ENCODE data around the gene GRAMD1A. TPM values are rescaled to one million over a fixed set of nuclear protein-coding genes. Genes with fewer than 3 reads are reported as not detected.

Gene GRAMD1A
- total RNA-seq, 1 experiment from 2014 or later: 45.2 TPM

DNA sequence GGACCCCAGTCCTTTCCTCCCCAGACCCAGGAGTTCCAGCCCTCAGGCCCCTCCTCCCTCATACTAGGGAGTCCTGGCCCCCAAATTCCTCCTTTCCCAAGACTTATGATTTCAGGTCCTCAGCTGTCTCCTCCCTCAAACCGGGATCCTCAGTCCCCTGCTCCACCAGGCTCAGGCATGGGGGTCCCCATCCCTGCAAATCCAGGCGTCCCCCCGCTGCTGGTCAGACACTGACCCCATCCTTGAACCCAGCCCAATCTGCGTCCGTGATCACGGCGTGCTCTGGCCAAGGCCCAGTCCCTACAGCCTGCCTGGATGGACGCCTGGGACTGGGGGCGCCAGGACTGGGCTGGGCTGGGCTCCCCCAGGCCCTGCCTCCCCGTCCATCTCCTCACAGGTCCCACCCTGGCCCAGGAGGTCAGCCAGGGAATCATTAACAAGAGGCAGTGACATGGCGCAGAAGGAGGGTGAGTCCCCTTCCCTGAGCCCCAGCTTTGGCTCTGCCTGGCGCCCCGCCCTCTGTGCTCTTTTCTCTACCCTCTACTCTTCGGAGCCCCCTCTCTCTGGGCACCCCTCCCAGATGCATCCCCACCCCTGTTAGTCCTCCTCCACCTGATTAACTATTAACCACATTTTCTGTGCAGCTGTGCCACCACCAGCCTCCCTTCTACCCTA, 42.1 kb downstream of the GRAMD1A start:
- Histone ChIP-seq H3K9ac (ENCODE audit: low read length) (no peak overlapping the region), H4K20me1 (ENCODE audit: insufficient read depth, low read depth, low read length) (no peaks in the 10 kb centered on the region), H3K4me2 (ENCODE audit: low read depth, low read length, poor library complexity, severe bottlenecking) (no peak overlapping the region), H3K36me3 (ENCODE audit: insufficient read depth, low read length) (no peaks in the 10 kb centered on the region), H3K4me3 (ENCODE audit: low read length) (no peak overlapping the region), H2AFZ (ENCODE audit: low read length) (no peak overlapping the region), H3K27me3 (ENCODE audit: low read length) (no peaks in the 10 kb centered on the region), H3K79me2 (ENCODE audit: low read length) (no peaks in the 10 kb centered on the region), H3K9me3 (ENCODE audit: low read length) (no peaks in the 10 kb centered on the region), H3K27ac (ENCODE audit: low read length) (no peak overlapping the region), H3K9me2 (replicated peaks; ENCODE audit: insufficient read depth, low read length) (no peaks in the 10 kb centered on the region), H3K4me1 (ENCODE audit: low read length) (peaks cover 6% of the 10 kb centered on the region)
- DNase-seq: no peak

DNA sequence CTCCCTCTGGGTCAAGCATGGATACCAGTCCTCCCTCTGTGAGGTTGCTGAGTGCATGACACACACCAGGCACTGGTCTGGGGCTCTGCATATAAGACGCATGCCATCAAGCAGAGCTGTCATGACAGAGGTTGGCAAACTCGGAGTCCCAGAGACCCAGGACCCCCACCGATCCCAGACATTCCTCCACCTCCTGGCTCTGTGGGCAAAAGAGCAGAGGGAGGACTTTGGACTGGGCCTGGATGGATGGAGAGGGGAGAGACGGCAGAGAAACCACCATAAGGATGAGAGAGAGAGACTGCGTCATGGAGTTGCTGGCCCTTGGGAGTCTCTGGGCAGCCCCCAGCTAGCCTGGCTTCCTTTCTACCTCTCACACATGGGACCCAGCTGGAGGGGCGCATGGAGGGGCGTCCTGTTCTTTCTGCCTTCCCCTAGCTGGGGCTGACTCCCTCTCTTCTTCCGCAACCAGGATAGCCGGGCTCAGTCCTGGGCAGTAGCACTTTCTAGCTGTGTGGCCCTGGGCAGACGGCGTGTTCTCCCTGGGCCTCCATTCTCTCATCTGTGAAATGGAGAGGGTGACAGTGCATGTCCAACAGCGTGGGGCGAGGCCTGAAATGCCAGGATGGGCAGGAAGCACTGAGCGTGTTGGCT, 43.0 kb downstream of the GRAMD1A start:
- no peaks in the 10 kb centered on the region for H3K9me2 ChIP-seq (replicated peaks; ENCODE audit: insufficient read depth, low read length)
- no peak overlapping the region for H3K9ac ChIP-seq (ENCODE audit: low read length)
- H3K4me2 ChIP-seq (ENCODE audit: low read depth, low read length, poor library complexity, severe bottlenecking): no peak overlapping the region
- no peaks in the 10 kb centered on the region for H3K27me3 ChIP-seq (ENCODE audit: low read length)
- no peaks in the 10 kb centered on the region for H3K9me3 ChIP-seq (ENCODE audit: low read length)
- H3K4me1 ChIP-seq (ENCODE audit: low read length): peaks cover 6% of the 10 kb centered on the region
- H4K20me1 ChIP-seq (ENCODE audit: insufficient read depth, low read depth, low read length): no peaks in the 10 kb centered on the region
- H3K79me2 ChIP-seq (ENCODE audit: low read length): no peaks in the 10 kb centered on the region
- no peak for DNase-seq
- no peak overlapping the region for H3K27ac ChIP-seq (ENCODE audit: low read length)
- no peak overlapping the region for H3K4me3 ChIP-seq (ENCODE audit: low read length)
- no peaks in the 10 kb centered on the region for H3K36me3 ChIP-seq (ENCODE audit: insufficient read depth, low read length)
- H2AFZ ChIP-seq (ENCODE audit: low read length): no peak overlapping the region

DNA sequence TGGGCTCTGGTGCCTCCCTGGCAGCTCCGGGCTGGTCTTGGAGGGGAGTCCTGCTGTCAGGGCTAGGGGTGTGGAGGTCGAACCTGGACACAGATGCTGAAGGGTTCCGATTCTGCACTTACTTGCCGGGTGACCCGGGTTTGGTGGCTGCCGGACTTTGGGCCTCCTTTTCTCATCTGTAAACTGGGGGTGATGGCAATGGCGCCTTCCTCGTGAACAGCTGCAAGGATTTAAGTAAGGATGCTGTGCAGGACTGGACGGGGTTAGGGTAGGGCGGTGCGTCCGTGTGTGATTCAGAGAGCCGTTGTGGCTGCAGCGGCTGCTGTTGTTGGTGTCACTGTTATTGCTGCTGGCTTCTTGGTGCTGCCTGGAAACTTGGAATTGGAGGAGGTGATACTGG, 43.8 kb downstream of the GRAMD1A start:
- H4K20me1 ChIP-seq (ENCODE audit: insufficient read depth, low read depth, low read length): no peaks in the 10 kb centered on the region
- H3K4me1 ChIP-seq (ENCODE audit: low read length): peaks cover 6% of the 10 kb centered on the region

DNA sequence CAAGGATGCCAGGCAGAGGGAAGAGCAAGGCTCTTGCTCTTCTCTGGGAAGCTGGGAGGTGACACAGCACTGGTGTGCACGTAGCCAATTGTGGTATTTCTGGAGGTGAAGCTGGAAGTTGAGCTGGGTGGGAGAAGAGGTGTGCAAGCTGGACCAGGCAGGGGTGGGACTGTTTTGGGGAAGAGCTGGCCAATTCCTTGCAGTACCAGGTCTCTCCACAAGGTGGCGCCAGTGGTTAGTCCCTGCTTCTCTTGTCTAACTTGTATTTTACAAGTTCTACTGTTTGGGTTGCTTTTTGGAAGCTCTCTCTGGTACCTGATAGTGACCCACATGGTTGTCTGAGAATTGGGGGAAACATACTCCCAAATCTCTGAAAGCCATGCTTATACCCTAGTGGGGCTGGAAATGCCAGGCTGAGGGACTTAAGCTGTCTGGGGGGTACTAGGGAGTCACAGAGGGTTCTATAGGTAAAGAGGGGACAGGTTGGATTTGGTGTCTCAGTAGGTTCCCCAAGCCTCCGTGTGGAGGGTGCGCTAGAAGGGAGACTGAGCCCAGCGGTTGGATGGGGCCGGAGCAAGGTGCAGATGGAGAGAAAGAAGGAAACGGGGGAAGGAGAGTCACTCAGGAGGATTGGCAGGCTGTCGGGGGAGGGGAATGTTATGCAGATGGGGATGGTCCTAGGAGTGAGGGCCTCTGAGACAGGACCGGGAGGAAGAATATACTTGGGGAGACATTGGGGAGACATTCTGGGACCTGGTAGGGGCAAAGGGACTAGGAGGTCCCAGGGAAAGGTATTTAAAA, 44.4 kb downstream of the GRAMD1A start:
- peaks cover 6% of the 10 kb centered on the region for H3K4me1 ChIP-seq (ENCODE audit: low read length)
- H3K4me2 ChIP-seq (ENCODE audit: low read depth, low read length, poor library complexity, severe bottlenecking): no peak overlapping the region
- H3K4me3 ChIP-seq (ENCODE audit: low read length): no peak overlapping the region
- H3K27ac ChIP-seq (ENCODE audit: low read length): no peak overlapping the region
- H4K20me1 ChIP-seq (ENCODE audit: insufficient read depth, low read depth, low read length): no peaks in the 10 kb centered on the region
- DNase-seq: peak; percentile 74
- no peak overlapping the region for H2AFZ ChIP-seq (ENCODE audit: low read length)
- no peak overlapping the region for H3K9ac ChIP-seq (ENCODE audit: low read length)
- H3K36me3 ChIP-seq (ENCODE audit: insufficient read depth, low read length): no peaks in the 10 kb centered on the region
- no peaks in the 10 kb centered on the region for H3K9me2 ChIP-seq (replicated peaks; ENCODE audit: insufficient read depth, low read length)
- no peaks in the 10 kb centered on the region for H3K27me3 ChIP-seq (ENCODE audit: low read length)
- H3K79me2 ChIP-seq (ENCODE audit: low read length): no peaks in the 10 kb centered on the region
- H3K9me3 ChIP-seq (ENCODE audit: low read length): no peaks in the 10 kb centered on the region

More for the DNA sequence above, 43.8 kb downstream of the GRAMD1A start:
- no peaks in the 10 kb centered on the region for H3K36me3 ChIP-seq (ENCODE audit: insufficient read depth, low read length)
- no peak overlapping the region for H3K9ac ChIP-seq (ENCODE audit: low read length)
- H3K79me2 ChIP-seq (ENCODE audit: low read length): no peaks in the 10 kb centered on the region
- DNase-seq: no peak
- H2AFZ ChIP-seq (ENCODE audit: low read length): no peak overlapping the region
- H3K9me3 ChIP-seq (ENCODE audit: low read length): no peaks in the 10 kb centered on the region
- H3K9me2 ChIP-seq (replicated peaks; ENCODE audit: insufficient read depth, low read length): no peaks in the 10 kb centered on the region
- H3K4me2 ChIP-seq (ENCODE audit: low read depth, low read length, poor library complexity, severe bottlenecking): no peak overlapping the region
- no peak overlapping the region for H3K4me3 ChIP-seq (ENCODE audit: low read length)
- H3K27ac ChIP-seq (ENCODE audit: low read length): no peak overlapping the region
- H3K27me3 ChIP-seq (ENCODE audit: low read length): no peaks in the 10 kb centered on the region

DNA sequence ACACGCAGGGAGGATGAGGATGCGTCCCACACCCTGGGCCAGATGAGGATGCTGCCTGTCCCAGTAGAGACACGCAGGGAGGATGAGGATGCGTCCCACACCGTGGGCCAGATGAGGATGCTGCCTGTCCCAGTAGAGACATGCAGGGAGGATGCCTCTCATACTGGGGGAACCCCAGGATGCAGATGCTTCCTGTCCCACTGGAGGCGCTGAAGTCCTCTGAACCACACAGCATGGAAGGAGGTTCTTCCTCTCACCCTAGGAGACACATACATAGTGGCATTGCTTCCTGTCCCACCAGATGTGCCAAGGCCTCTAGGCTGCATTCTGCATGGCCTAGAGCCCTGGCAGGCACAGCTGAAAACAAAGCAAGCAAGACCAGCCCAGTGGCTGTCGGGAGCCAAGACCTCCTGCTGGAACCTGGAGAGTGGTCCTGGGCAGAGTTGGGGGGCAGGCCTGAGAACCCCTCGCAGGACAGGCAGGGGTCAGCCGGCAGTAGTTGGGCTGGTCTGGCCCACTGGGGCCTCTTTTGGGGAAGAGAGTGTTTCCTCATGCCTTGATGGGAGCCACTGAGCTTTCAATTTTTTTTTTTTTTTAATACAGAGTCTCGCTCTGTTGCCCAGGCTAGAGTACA, 45.7 kb downstream of the GRAMD1A start:
- H3K79me2 ChIP-seq (ENCODE audit: low read length): no peaks in the 10 kb centered on the region
- no peak overlapping the region for H3K4me3 ChIP-seq (ENCODE audit: low read length)
- no peak overlapping the region for H3K4me2 ChIP-seq (ENCODE audit: low read depth, low read length, poor library complexity, severe bottlenecking)
- no peaks in the 10 kb centered on the region for H4K20me1 ChIP-seq (ENCODE audit: insufficient read depth, low read depth, low read length)
- no peaks in the 10 kb centered on the region for H3K9me3 ChIP-seq (ENCODE audit: low read length)
- H3K9me2 ChIP-seq (replicated peaks; ENCODE audit: insufficient read depth, low read length): no peaks in the 10 kb centered on the region
- H3K36me3 ChIP-seq (ENCODE audit: insufficient read depth, low read length): no peaks in the 10 kb centered on the region
- peak; percentile 84 for DNase-seq
- no peaks in the 10 kb centered on the region for H3K4me1 ChIP-seq (ENCODE audit: low read length)
- H3K27me3 ChIP-seq (ENCODE audit: low read length): no peaks in the 10 kb centered on the region
- H3K27ac ChIP-seq (ENCODE audit: low read length): no peak overlapping the region
- H2AFZ ChIP-seq (ENCODE audit: low read length): no peak overlapping the region
- H3K9ac ChIP-seq (ENCODE audit: low read length): no peak overlapping the region

DNA sequence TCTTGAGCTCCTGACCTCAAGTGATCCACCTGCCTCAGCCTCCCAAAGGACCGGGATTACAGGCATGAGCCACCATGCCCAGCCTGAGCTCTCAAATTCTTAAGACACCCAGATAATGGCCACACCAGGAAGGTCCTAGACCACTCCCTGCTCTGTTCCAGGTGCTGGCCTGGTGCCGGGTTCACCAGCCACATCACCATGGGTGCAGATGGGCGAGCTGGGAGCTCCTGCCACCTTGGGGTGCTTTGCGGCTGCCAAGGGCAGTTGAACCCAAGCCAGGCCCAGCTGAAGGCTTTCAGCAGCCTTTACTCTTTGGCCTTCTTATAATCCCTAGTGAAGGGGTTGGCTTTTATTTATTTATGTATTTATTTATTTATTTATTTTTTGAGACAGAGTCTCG, 46.3 kb downstream of the GRAMD1A start:
- Histone ChIP-seq H4K20me1 (ENCODE audit: insufficient read depth, low read depth, low read length) (no peaks in the 10 kb centered on the region), H2AFZ (ENCODE audit: low read length) (no peak overlapping the region), H3K9me3 (ENCODE audit: low read length) (no peaks in the 10 kb centered on the region), H3K4me2 (ENCODE audit: low read depth, low read length, poor library complexity, severe bottlenecking) (no peak overlapping the region), H3K36me3 (ENCODE audit: insufficient read depth, low read length) (no peaks in the 10 kb centered on the region), H3K4me1 (ENCODE audit: low read length) (no peaks in the 10 kb centered on the region), H3K4me3 (ENCODE audit: low read length) (no peak overlapping the region), H3K9ac (ENCODE audit: low read length) (no peak overlapping the region), H3K79me2 (ENCODE audit: low read length) (no peaks in the 10 kb centered on the region), H3K27ac (ENCODE audit: low read length) (no peak overlapping the region), H3K27me3 (ENCODE audit: low read length) (no peaks in the 10 kb centered on the region), H3K9me2 (replicated peaks; ENCODE audit: insufficient read depth, low read length) (no peaks in the 10 kb centered on the region)
- no peak for DNase-seq

DNA sequence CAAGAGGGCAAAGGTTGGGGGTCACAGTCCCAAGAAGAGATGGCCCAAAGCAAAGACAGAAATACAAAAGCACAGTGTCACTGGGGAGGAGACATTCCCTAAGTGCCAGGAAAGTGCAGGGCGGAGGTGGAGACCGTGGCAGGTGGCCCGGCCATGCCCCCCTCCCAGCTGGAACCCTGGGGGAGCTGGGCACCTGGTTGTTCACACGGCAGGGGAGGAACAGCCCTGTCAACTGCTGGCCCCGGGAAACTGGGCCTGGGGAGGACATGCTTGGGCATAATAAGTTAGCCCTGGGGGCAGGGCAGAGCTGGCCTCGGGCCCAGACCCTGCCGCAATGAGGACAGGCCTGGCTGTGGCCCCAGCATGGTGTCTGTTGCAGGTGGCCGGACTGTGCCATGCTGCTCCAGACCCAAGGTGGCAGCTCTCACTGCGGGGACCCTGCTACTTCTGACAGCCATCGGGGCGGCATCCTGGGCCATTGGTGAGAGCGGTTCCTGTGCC, 48.8 kb downstream of the GRAMD1A start:
- no peaks in the 10 kb centered on the region for H3K9me3 ChIP-seq (ENCODE audit: low read length)
- H4K20me1 ChIP-seq (ENCODE audit: insufficient read depth, low read depth, low read length): no peaks in the 10 kb centered on the region
- no peak for DNase-seq
- H3K4me2 ChIP-seq (ENCODE audit: low read depth, low read length, poor library complexity, severe bottlenecking): no peak overlapping the region
- no peaks in the 10 kb centered on the region for H3K9me2 ChIP-seq (replicated peaks; ENCODE audit: insufficient read depth, low read length)
- no peak overlapping the region for H3K4me3 ChIP-seq (ENCODE audit: low read length)
- no peaks in the 10 kb centered on the region for H3K36me3 ChIP-seq (ENCODE audit: insufficient read depth, low read length)
- no peaks in the 10 kb centered on the region for H3K27me3 ChIP-seq (ENCODE audit: low read length)
- no peaks in the 10 kb centered on the region for H3K79me2 ChIP-seq (ENCODE audit: low read length)
- no peak overlapping the region for H2AFZ ChIP-seq (ENCODE audit: low read length)
- no peak overlapping the region for H3K9ac ChIP-seq (ENCODE audit: low read length)
- no peaks in the 10 kb centered on the region for H3K4me1 ChIP-seq (ENCODE audit: low read length)
- H3K27ac ChIP-seq (ENCODE audit: low read length): no peak overlapping the region

DNA sequence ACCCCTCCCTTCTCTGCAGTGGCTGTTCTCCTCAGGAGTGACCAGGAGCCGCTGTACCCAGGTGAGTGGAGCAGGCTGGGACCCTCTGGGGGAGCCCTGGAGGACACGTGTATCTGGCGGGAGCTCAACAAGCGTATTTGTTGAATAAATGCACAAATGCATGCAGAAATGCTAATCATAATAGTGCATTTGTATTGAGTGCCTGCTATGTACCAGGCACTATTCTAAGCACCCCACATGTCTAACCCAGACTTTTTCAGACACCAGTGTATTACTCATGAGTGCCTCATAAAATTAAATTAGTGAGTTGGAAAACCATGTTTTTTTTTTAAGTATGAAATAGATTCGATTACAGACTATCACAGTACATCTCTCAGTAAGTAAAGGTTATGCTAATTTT, 49.3 kb downstream of the GRAMD1A start:
- H3K9me3 ChIP-seq (ENCODE audit: low read length): no peaks in the 10 kb centered on the region
- no peak overlapping the region for H2AFZ ChIP-seq (ENCODE audit: low read length)
- no peaks in the 10 kb centered on the region for H3K79me2 ChIP-seq (ENCODE audit: low read length)
- H3K4me2 ChIP-seq (ENCODE audit: low read depth, low read length, poor library complexity, severe bottlenecking): no peak overlapping the region
- no peaks in the 10 kb centered on the region for H3K4me1 ChIP-seq (ENCODE audit: low read length)
- H4K20me1 ChIP-seq (ENCODE audit: insufficient read depth, low read depth, low read length): no peaks in the 10 kb centered on the region
- H3K4me3 ChIP-seq (ENCODE audit: low read length): no peak overlapping the region
- H3K27ac ChIP-seq (ENCODE audit: low read length): no peak overlapping the region
- no peak overlapping the region for H3K9ac ChIP-seq (ENCODE audit: low read length)
- H3K36me3 ChIP-seq (ENCODE audit: insufficient read depth, low read length): no peaks in the 10 kb centered on the region
- no peak for DNase-seq
- H3K9me2 ChIP-seq (replicated peaks; ENCODE audit: insufficient read depth, low read length): no peaks in the 10 kb centered on the region
- H3K27me3 ChIP-seq (ENCODE audit: low read length): no peaks in the 10 kb centered on the region
